HG02763 (cell line): ENCODE data around the gene TJP2.

Source experiments
- ATAC-seq: cut with Tn5 transposase; IDR thresholded peaks from one replicate; pipeline ENCODE4 v1.9.1; 2021; ENCODE audit warnings: mild to moderate bottlenecking, moderate library complexity; ENCODE audit not compliant: unreplicated experiment

Gene TJP2

GRCh38 chr9:69190086-69190862 is 16.2 kb downstream of the TJP2 start:
- peak; percentile 70 for ATAC-seq

- no peak for ATAC-seq
Observed at GRCh38 chr9:69190863-69191181, 16.7 kb downstream of the TJP2 start.

- ATAC-seq = no peak
Observed at GRCh38 chr9:69191231-69191630, 17.2 kb downstream of the TJP2 start.

- no peak for ATAC-seq
Observed at GRCh38 chr9:69192214-69192613, 18.1 kb downstream of the TJP2 start.

GRCh38 chr9:69193685-69194032 is 19.6 kb downstream of the TJP2 start:
- ATAC-seq = no peak

- ATAC-seq = no peak
Observed at GRCh38 chr9:69194702-69195418, 20.8 kb downstream of the TJP2 start.

- ATAC-seq = no peak
Observed at GRCh38 chr9:69195668-69196067, 21.6 kb downstream of the TJP2 start.

- ATAC-seq = no peak
Observed at GRCh38 chr9:69197687-69198086, 23.6 kb downstream of the TJP2 start.

GRCh38 chr9:69198521-69199220 is 24.6 kb downstream of the TJP2 start:
- no peak for ATAC-seq

GRCh38 chr9:69199769-69200470 is 25.8 kb downstream of the TJP2 start:
- ATAC-seq = no peak

- no peak for ATAC-seq
Observed at GRCh38 chr9:69202556-69202955, 28.5 kb downstream of the TJP2 start.

- ATAC-seq = no peak
Observed at GRCh38 chr9:69204326-69204725, 30.2 kb downstream of the TJP2 start.

GRCh38 chr9:69204849-69205248 is 30.8 kb downstream of the TJP2 start:
- ATAC-seq = no peak

GRCh38 chr9:69206047-69206446 is 32.0 kb downstream of the TJP2 start:
- no peak for ATAC-seq

- ATAC-seq = no peak
Observed at GRCh38 chr9:69207503-69207902, 33.4 kb downstream of the TJP2 start.

- ATAC-seq = no peak
Observed at GRCh38 chr9:69211424-69212036, 37.5 kb downstream of the TJP2 start.

GRCh38 chr9:69213647-69214046 is 39.6 kb downstream of the TJP2 start:
- ATAC-seq = no peak

- ATAC-seq = no peak
Observed at GRCh38 chr9:69214939-69215338, 40.9 kb downstream of the TJP2 start.

- no peak for ATAC-seq
Observed at GRCh38 chr9:69215774-69216485, 41.9 kb downstream of the TJP2 start.

GRCh38 chr9:69218166-69218565 is 44.1 kb downstream of the TJP2 start:
- no peak for ATAC-seq
